COLO668 (cell line): ENCODE measurements around the gene CNTNAP2.

ENCODE experiments used
- DNase-seq: peaks from one replicate; lab custom pipeline; 2025; ENCODE audit not compliant: unreplicated experiment; lab: John Stamatoyannopoulos, UW

The CNTNAP2 gene

GRCh38 chr7:146982482-146982881 lies 865.9 kb downstream of the CNTNAP2 start:
- no peak for DNase-seq

- no peak for DNase-seq
Measured at GRCh38 chr7:146991596-146991995, 875.0 kb downstream of the CNTNAP2 start.

- no peak for DNase-seq
Measured at GRCh38 chr7:146993764-146994163, 877.2 kb downstream of the CNTNAP2 start.

- DNase-seq, result no peak
Measured at GRCh38 chr7:147008530-147008929, 891.9 kb downstream of the CNTNAP2 start.

- DNase-seq, result no peak
Measured at GRCh38 chr7:147012666-147013065, 896.1 kb downstream of the CNTNAP2 start.

GRCh38 chr7:147013825-147014224 lies 897.2 kb downstream of the CNTNAP2 start:
- no peak for DNase-seq

GRCh38 chr7:147014286-147014955 lies 897.8 kb downstream of the CNTNAP2 start:
- no peak for DNase-seq

GRCh38 chr7:147015999-147016398 lies 899.4 kb downstream of the CNTNAP2 start:
- no peak for DNase-seq

GRCh38 chr7:147022056-147022455 lies 905.5 kb downstream of the CNTNAP2 start:
- no peak for DNase-seq

GRCh38 chr7:147023440-147023839 lies 906.8 kb downstream of the CNTNAP2 start:
- DNase-seq, result no peak

- DNase-seq, result no peak
Measured at GRCh38 chr7:147029953-147030352, 913.4 kb downstream of the CNTNAP2 start.

GRCh38 chr7:147033641-147034040 lies 917.0 kb downstream of the CNTNAP2 start:
- DNase-seq, result no peak

GRCh38 chr7:147041438-147041837 lies 924.8 kb downstream of the CNTNAP2 start:
- no peak for DNase-seq

GRCh38 chr7:147044941-147045340 lies 928.3 kb downstream of the CNTNAP2 start:
- DNase-seq, result no peak

GRCh38 chr7:147047696-147048095 lies 931.1 kb downstream of the CNTNAP2 start:
- DNase-seq, result no peak

- no peak for DNase-seq
Measured at GRCh38 chr7:147048864-147049263, 932.3 kb downstream of the CNTNAP2 start.

- DNase-seq, result no peak
Measured at GRCh38 chr7:147052818-147053217, 936.2 kb downstream of the CNTNAP2 start.

- DNase-seq, result no peak
Measured at GRCh38 chr7:147053746-147054145, 937.1 kb downstream of the CNTNAP2 start.

GRCh38 chr7:147060070-147060469 lies 943.5 kb downstream of the CNTNAP2 start:
- no peak for DNase-seq

- no peak for DNase-seq
Measured at GRCh38 chr7:147062897-147063296, 946.3 kb downstream of the CNTNAP2 start.

GRCh38 chr7:147068842-147069241 lies 952.2 kb downstream of the CNTNAP2 start:
- no peak for DNase-seq

GRCh38 chr7:147069771-147070170 lies 953.2 kb downstream of the CNTNAP2 start:
- no peak for DNase-seq

GRCh38 chr7:147070886-147071285 lies 954.3 kb downstream of the CNTNAP2 start:
- no peak for DNase-seq
